ENCODE measurements around the gene MCAM.

The MCAM gene

GRCh38 chr11:119340335-119341221 is 23.6 kb upstream of the MCAM start, which contains the start of gene C1QTNF5:
TSS of gene C1QTNF5 (minus strand) at chr11:119340883. CDS start at chr11:119340397, 486 bp downstream.
- TF ChIP-seq CEBPB (IDR thresholded peaks at IDR 0.05) (no peak), EP300 (IDR thresholded peaks at IDR 0.05; ENCODE audit: borderline replicate concordance) (no peak), YY1 (IDR thresholded peaks at IDR 0.05; ENCODE audit: low read depth) (no peak), EGR1 (IDR thresholded peaks at IDR 0.05) (no peak)

- TF ChIP-seq RAD21 (IDR thresholded peaks at IDR 0.05; ENCODE audit: low read depth) (peak; percentile 36; the same call in 1 of the 2 replicates), TEAD4 (IDR thresholded peaks at IDR 0.05) (no peak), NFIC (IDR thresholded peaks at IDR 0.05) (no peak), ZBTB7A (IDR thresholded peaks at IDR 0.05; ENCODE audit: low read depth) (no peak)
Observed at GRCh38 chr11:119339589-119340334, 22.8 kb upstream of the MCAM start.

- TF ChIP-seq TEAD4 (IDR thresholded peaks at IDR 0.05) (no peak), CREB1 (IDR thresholded peaks at IDR 0.05; ENCODE audit: low read depth) (no peak), USF1 (IDR thresholded peaks at IDR 0.05) (no peak), MAX (IDR thresholded peaks at IDR 0.05) (no peak), REST (IDR thresholded peaks at IDR 0.05; ENCODE audit: low read depth) (no peak), EP300 (IDR thresholded peaks at IDR 0.05; ENCODE audit: borderline replicate concordance) (no peak), CEBPB (IDR thresholded peaks at IDR 0.05) (no peak), FOXM1 (IDR thresholded peaks at IDR 0.05; ENCODE audit: borderline replicate concordance, low read depth) (no peak), YY1 (IDR thresholded peaks at IDR 0.05; ENCODE audit: low read depth) (no peak), TCF12 (IDR thresholded peaks at IDR 0.05; ENCODE audit: low read depth) (no peak), EGR1 (IDR thresholded peaks at IDR 0.05) (no peak), ZBTB7A (IDR thresholded peaks at IDR 0.05; ENCODE audit: low read depth) (no peak), TAF1 (IDR thresholded peaks at IDR 0.05; ENCODE audit: low read depth) (no peak), RAD21 (IDR thresholded peaks at IDR 0.05; ENCODE audit: low read depth) (no peak), NFIC (IDR thresholded peaks at IDR 0.05) (no peak)
Observed at GRCh38 chr11:119338965-119339588, 22.1 kb upstream of the MCAM start.

GRCh38 chr11:119338318-119338890 is 21.5 kb upstream of the MCAM start:
- TF ChIP-seq EP300 (IDR thresholded peaks at IDR 0.05; ENCODE audit: borderline replicate concordance): no peak
- TF ChIP-seq RAD21 (IDR thresholded peaks at IDR 0.05; ENCODE audit: low read depth): peak; percentile 68
- TF ChIP-seq TEAD4 (IDR thresholded peaks at IDR 0.05): peak; percentile 41; the same call in 1 of the 2 replicates
- no peak for TF ChIP-seq MAX (IDR thresholded peaks at IDR 0.05)
- TF ChIP-seq CEBPB (IDR thresholded peaks at IDR 0.05): no peak
- TF ChIP-seq ZBTB7A (IDR thresholded peaks at IDR 0.05; ENCODE audit: low read depth): no peak
- no peak for TF ChIP-seq TAF1 (IDR thresholded peaks at IDR 0.05; ENCODE audit: low read depth)

- TF ChIP-seq USF1 (IDR thresholded peaks at IDR 0.05) (peak; percentile 70), FOXM1 (IDR thresholded peaks at IDR 0.05; ENCODE audit: borderline replicate concordance, low read depth) (no peak), CREB1 (IDR thresholded peaks at IDR 0.05; ENCODE audit: low read depth) (no peak), TAF1 (IDR thresholded peaks at IDR 0.05; ENCODE audit: low read depth) (no peak)
Observed at GRCh38 chr11:119337581-119338317, 20.8 kb upstream of the MCAM start.

- TF ChIP-seq EP300 (IDR thresholded peaks at IDR 0.05; ENCODE audit: borderline replicate concordance): no peak
Observed at GRCh38 chr11:119336744-119337469, 20.0 kb upstream of the MCAM start.
